RCC 7860 (cell line): ENCODE measurements around the gene NCOA4.
"Not testable (repeated sequence)": the region's sequence is repeated elsewhere in the genome, so short reads cannot be mapped to it uniquely, and the experiment has no call there.

ENCODE experiments used
- DNase-seq: peaks from one replicate; pipeline ENCODE4 v3.0.0-alpha.2; 2015; ENCODE audit warnings: low spot score
- FAIRE-seq: peaks from 2 replicates; lab custom pipeline; 2012; peaks lifted over from hg19 to GRCh38; lab: Jason Lieb, UNC

NCOA4 gene

DNA sequence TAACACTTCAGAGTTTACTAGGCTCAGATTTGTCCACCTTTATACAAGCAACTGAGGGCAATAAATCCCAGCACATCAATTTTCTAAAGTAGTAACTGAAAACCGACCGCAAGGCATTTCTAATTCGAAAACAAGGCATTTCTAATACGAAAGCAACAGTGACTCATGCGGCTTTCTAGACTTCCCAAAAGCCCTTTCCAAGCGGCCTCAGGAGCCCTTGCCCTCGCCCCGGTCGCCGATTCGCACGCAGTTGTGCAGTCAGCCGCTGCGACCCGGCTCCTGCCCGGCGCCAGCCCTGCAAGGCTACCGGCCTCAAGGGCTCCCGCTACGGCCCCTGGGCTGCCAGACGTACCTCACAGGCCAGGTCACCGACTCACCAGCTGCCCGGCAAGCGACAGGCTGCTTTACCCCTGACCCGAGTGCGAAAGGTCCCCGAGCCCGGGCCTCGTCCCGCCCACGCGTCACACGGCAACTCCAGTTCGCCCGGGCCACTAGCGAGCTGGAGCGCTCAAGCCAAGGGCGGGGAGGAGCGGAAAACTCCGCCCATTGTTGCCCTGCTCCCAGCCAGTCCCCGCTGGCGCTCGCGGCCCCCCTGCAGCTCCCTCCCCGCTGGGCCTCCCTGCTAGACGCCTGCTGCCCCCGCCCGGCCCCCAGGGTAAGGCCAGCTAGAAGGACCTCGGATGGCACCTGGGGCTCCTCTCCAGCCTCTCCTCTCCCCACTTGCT, 7.3 kb downstream of the NCOA4 start:
- FAIRE-seq: no peak
- peak; percentile 95 for DNase-seq

DNA sequence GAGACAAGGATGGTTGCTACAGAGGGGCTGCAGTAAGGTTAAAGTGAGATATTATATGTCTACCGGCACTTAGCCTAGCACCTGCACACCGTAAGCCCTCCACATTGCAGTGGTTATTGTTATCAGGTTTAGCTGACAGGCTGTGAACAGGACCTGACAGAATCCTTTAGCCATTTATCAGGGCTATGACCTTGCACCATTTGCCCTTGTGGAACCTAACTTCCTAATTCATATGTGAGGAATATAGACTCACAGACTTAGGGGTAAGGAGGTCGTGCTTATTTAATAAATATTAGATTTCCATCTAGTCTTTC, 10.1 kb downstream of the NCOA4 start:
- DNase-seq: no peak
- no peak for FAIRE-seq

DNA sequence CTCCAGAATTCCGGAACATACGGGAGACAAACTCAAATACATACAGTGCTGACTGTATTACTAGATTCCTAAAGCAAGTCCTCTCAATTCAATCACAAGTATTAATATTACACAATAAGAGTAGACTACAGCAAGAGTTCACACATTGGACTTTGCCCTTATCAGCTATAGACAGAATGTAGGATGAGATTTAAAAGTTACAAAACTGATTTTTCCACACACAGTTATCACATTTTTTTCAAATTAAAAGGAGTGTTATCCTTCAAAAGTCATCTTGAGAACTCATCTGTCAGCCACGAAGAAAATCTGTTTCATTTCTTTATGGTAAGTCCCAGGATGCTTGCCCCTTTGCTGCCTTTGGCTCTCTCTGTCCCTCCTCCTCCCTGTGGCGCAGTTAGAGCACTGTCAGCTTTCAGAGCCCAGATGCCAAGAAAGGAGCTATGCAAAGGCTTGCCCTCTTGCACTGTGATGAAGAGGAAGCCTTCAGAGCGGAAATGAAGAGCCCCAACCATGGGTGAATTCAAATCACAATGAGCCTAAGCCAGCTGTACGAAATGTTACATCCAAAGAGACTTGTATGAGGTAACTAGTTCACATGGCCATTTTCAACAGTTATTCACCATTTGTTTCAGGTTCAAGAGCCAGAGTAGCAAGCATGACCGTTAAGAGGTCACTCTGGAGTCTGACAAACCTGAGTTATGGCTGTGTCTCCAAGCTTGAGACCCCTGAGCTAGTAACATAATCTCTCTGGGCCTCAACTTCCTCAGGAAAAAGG, 10.7 kb downstream of the NCOA4 start:
- DNase-seq (no peak), FAIRE-seq (no peak)

DNA sequence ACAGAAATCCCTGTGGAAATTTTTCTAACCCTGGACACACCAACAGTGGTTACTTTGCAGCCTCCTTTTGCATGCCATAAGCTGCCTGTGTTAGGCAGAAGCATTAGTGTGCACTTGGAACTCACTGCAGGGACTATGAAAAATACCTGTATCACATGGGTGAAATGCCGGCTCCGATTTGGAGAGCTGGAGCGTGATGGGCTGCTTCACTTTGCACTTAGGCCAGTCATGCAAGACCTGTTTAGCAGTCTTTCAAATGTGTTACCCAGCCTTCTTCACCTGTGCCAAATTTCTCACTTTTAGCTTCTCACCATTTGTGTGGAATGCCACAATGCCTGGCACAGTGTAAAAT, 11.3 kb downstream of the NCOA4 start:
- no peak for FAIRE-seq
- DNase-seq: no peak

DNA sequence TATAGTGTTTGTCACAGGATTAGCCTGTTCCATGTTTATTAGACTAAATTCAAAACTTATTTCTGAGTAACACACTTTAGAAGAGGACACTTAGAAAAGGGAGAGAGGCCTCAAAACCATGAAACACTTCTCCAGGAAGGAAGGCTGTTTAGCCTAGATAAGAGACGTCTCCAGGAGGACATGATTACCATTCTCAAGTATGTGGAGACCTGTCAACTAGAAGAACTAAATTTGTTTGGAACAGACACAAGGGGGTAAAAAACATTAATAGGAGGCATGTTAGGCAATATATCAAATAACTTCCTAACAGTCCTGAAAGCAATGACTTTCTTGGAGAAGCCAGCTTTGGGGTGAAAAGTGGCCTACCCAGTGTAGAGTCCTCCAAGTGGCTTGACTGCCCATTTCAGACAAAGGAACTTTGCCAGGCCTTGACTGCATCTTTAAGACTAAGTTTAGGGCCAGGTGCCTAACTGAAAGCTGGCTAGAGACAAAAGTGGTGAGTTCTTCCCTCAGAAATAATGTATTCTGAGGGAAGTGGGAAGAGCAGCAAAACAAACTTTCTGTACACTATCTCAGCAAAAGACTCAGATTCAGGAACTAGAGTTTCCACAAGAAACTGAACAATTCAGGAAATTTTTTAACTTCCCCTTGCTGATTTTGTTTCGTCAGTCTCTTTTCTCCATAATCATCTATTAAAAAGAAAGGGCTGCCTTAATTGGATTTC, 11.8 kb downstream of the NCOA4 start:
- DNase-seq: no peak
- no peak for FAIRE-seq

DNA sequence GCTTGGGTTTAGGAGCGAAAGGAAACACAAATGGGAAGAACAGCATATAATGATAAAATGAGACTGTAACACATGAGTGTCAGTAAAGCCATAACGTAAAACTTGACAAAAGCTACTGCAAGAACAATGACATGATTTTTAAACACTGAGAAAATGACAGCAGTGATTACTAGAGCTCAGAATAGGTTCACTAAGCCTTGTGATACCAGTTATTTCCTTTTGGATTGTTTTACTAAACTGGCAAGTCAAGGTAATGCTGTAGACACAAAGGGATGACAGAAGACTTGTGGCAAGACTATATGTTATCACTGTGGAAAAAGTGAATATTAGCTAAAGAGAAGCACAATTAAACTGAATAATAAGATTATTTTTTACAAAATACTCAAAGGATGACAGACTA, 12.7 kb downstream of the NCOA4 start:
- DNase-seq: no peak
- no peak for FAIRE-seq

DNA sequence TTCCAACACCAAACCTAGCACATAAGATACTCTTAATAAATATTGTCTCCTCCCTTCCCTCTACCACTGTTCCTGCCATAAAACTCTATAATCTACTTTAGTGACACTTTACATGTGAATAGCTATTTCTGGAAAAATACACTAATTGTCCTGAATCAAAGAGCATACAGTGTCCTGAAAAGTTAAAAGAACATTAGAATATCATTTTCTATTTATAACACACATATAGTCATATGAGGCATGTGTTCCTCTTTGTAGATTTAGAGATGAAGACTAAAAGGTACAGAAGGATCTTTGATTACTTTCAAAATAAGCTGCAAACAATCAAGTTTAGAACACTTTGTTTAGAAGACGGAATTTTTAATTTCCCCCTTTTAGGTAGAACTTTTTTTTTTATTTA, 13.6 kb downstream of the NCOA4 start:
- no peak for DNase-seq
- FAIRE-seq: no peak

DNA sequence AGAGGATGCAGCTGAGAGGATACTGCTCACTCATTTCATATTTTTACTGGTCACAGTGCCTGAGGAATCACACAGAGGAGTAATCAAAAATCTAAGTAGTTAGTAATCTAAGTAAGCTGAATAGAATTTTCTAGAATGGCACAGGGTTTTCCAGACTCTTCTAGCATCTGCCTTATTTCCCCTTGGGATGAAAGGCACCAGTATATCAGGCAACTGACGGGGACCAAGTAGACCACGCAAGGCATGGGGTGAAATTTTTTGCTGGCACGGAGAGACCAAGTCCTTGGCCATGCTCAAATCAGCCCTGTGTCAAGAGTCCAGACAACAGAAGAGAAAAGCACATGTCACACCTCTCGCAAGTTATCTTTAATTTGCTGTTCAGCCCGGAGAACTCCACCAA, 14.2 kb downstream of the NCOA4 start:
- FAIRE-seq: no peak
- no peak for DNase-seq

DNA sequence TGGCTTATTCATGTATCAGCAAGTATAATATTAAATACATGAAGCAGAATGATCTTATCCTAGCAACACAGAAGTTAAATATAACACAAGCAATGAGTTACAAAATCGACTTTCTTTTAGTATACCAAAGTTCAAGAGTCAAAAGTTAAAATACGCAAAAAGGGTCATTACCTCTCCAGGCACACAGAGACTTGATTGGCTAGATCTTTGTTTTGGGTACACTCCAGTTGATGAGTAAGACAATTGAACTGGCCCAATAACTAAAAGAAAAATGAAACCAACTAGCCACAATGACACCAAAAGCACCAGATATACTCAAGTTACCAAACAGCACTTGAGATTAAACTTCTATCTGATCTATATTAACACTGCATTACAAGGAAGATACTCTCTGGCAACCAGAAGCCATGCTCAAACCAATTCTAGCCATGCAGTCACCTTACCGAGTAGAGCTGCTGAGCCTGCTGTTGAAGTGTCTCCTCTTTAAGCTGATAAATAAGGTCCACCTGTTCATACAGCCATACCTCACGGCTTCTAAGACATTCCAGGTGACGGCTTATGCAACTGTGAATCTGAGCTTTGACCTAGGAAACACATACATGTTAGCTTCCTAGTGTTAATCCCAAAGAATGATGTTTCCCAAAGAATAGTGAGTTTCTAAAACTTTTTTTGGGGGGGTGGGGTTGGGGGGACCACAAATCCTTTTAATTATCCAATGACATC, 15.6 kb downstream of the NCOA4 start:
- FAIRE-seq (no peak), DNase-seq (peak; percentile 43)

DNA sequence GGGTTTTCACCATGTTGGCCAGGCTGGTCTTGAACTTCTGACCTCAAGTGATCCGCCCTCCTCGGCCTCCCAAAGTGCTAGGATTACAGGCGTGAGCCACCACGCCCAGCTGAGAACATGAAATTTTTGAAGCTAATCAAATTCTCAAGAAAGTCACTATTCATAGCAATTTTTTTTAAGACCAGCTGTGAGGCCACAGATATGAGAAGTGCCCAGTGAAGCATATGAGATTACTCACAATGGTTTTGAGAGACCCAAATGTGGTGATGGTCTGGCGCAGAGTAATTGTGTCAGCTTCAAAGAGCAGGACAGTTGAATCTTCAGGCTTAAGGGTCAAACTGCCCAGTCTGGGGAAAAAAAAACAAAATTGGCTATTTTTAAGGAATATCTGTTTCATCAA, 16.2 kb downstream of the NCOA4 start:
- no peak for FAIRE-seq

DNA sequence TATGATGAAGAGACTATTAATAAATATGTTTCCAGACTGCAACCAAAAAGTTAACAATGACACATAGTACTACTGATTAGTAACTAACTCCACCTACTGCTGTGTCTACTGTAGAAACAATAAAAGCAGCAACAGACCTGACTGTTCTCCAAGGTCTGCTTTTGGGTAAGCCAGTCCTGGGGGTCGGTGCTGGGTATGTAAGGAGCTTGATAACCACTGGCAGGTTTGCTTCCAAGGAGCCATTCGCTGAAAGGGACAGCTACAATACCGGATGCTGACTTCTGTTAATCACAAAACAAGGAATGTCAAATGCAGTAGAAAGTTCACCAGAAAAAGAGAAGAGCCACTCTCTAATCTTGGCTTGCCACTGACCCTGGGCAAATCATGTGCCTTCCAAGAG, 17.7 kb downstream of the NCOA4 start:
- FAIRE-seq: no peak

More for the DNA sequence above, 16.2 kb downstream of the NCOA4 start:
- peak; percentile 31 for DNase-seq

DNA sequence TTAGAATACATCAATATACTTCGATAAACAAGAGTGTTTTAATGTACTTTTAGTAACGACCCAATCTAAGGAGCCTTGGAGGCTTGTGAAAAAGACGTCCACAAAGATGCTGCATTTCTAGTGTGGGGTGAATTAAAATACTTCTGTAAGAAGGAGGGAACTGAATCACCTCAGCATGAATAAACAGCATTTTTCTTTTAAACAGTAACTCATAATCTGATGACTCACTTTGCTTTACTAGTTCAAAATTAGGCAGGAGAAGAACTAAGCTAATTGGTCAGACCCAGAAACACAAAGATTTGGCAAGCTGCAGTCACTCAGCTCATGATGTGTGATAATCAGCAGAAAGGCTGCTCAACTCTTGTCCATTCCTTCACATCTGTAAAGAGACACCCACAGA, 24.2 kb downstream of the NCOA4 start:
- FAIRE-seq (no peak), DNase-seq (peak; percentile 73)

More for the DNA sequence above, 17.7 kb downstream of the NCOA4 start:
- DNase-seq: no peak

DNA sequence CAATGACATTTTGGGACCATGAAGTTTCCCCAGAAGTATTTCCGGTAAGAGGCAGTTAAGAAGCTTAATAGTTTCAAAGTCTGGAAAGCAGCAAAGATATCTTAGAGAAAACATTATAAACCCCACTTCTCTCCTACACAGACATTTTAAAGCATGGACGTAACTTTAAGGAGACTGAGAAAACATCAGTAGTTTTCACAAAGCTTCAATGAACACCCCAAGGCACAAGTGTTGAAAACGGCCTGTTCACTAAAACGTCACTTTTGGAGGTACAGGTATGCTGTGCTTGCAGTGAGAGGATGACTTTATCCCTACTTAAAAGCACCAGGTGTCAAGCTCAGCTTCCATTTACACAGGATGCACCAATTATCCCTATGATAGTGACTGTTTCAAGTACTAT, 25.0 kb downstream of the NCOA4 start:
- FAIRE-seq (no peak), DNase-seq (no peak)

DNA sequence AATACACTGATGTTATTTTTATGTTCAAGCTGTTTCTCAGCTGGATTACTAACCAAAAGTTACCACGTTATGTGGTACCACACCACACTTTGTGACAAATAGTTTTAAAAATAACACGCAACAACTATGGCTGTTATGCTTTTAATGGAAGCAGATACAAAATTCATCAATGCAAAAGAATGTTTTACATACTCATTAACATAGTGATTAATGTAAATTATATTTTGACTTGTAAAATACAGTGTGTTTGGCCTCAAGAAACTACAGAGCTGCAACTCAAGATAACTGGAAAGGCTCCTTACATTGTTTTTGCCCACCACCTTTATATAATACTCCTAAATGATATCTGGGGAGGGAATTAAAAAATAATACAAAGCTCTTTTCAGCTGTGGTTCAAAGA, 25.5 kb downstream of the NCOA4 start:
- DNase-seq (no peak), FAIRE-seq (no peak)

DNA sequence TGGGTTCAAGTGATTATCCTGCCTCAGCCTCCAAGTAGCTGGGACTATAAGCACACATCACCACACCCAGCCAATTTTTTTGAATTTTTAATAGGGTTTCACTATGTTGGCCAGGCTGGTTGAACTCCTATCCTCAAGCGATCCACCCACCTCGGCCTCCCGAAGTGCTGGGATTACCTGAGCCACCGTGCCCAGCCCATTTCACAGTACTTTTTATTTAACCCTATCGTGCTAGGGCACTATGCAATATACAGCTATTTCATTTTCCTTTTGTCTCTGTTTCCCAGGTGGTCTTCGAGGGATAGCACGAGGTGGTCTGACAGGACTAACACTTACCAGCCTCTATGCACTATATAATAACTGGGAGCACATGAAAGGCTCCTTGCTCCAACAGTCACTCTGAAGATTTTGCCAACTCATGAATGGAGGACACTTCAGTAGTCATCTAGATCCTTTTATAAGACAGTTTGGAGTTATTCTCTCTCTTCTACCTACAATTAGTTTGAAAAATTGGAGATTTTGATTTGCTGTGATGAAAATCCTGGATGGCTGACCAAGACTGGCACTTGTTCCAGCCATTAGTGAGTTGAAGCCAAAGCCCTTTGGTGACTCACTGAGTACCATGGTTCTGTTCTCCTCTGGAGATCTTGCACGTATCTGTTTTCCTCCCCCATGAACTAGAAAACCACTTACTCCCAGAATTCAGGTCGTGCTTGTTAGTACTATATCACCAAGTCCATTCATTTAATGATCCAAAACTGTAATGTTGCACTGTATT, 27.3 kb downstream of the NCOA4 start:
- peak; percentile 33 for DNase-seq

DNA sequence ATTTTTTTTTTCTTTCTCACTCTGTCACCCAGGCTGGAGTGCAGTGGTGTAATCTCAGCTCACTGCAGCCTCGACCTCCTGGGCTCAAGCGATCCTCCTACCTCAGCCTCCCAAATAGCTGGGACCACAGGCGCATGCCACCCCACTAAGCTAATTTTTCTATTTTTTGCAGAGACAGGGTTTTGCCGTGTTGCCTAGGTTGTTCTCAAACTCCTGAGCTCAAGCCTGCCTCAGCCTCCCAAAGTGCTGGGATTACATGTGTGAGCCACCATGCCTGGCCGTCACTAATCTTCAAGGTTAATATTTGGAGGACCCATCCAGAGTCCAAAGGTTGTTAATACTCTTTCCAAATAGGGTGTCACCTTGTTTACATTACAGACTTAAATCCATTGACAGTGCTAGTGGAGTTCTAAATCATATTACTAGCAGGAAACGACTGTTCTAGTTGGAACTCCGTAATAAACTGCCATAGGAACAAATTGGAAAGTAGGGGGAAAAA, 28.2 kb downstream of the NCOA4 start:
- not testable (repeated sequence) for DNase-seq, FAIRE-seq

More for the DNA sequence above, 27.3 kb downstream of the NCOA4 start:
- FAIRE-seq: no peak

DNA sequence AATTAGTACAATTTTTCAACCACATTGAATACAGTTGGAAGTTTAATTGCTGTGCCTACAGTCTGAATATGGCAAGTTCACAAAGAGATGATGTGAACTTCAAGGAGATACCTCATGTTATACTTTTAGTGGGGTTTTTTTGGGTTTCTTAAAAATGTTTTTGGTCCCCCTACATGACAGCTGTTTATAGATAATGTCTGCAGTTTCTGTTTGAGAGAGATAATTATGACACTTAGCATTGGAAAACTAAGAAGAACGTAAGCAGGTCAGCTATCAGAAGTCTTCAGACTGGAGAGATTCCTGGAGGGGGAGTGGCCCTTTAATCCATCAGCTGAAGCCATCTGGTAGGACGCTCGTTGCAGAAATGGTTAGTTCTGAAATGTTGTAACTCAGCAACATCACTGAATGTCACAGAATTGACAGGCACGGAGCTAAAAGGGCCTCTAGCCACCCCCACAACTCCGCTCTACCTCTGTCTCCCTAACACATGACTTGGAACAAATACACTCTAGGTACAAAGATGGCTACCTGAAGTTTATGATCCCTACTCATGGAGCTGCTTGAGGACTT, 29.2 kb downstream of the NCOA4 start:
- FAIRE-seq (no peak), DNase-seq (no peak)

DNA sequence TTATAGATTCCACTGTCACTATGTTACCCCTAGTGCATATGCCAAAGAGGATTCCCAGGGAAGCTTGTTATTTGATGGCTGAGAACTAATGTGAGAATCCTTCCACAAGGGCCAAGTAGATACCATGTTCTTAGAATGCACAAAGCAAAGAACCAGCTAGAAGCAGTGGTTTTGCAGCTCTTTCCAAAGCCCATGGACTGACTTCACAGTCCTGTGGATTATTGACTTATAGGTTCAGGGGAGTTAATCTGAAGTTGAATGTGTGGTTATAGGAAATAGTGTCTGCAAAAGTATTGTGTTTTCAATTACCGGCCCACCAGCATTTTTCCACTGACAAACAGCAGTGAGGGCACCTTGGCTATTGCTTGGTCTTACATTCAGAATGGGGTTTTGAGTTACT, 29.9 kb downstream of the NCOA4 start:
- FAIRE-seq (no peak), DNase-seq (no peak)

DNA sequence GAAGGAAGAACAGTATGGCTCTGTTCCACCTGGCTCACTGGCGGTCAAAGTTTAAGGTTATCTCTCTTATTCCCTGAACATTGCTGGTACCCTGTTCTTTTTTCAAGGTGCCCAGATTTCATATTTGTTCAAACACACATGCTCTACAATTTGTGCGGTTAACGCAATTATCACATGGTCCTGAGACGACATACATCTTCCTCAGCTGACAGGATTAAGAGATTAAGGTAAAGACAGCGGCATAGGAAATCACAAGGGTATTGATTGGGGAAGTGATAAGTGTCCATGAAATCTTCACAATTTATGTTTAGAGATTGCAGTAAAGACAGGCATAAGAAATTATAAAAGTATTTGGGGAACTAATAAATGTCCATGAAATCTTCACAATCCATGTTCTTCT, 30.5 kb downstream of the NCOA4 start:
- FAIRE-seq, DNase-seq: not testable (repeated sequence)
